ENCODE data around the gene APELA.
"Not testable (repeated sequence)": the region's sequence is repeated elsewhere in the genome, so short reads cannot be mapped to it uniquely, and the experiment has no call there.

The APELA gene
- 0 reads per million in 4 donors for total RNA-seq

GRCh38 chr4:164876700-164877324, at the start of gene APELA:
APELA (plus strand) TSS chr4:164877178; CDS start chr4:164877332, 154 bp downstream.
- no peak for DNase-seq

GRCh38 chr4:164828955-164829354, 48.0 kb upstream of the APELA start:
- no peak for DNase-seq

GRCh38 chr4:164846566-164846965, 30.4 kb upstream of the APELA start:
- no peak for DNase-seq

GRCh38 chr4:164847016-164847415, 30.0 kb upstream of the APELA start:
- DNase-seq: no peak

GRCh38 chr4:164847967-164848649, 28.9 kb upstream of the APELA start:
- no peak for DNase-seq

GRCh38 chr4:164856396-164856795, 20.6 kb upstream of the APELA start:
- DNase-seq: no peak

- no peak for DNase-seq
Observed at GRCh38 chr4:164866817-164867490, 10.0 kb upstream of the APELA start.

GRCh38 chr4:164871673-164872072, 5.3 kb upstream of the APELA start:
- DNase-seq: no peak

GRCh38 chr4:164872481-164872880, 4.5 kb upstream of the APELA start:
- DNase-seq: no peak

- DNase-seq: no peak
Observed at GRCh38 chr4:164874789-164875188, 2.2 kb upstream of the APELA start.

- DNase-seq: no peak
Observed at GRCh38 chr4:164880489-164881262, 3.7 kb downstream of the APELA start.

- DNase-seq: no peak
Observed at GRCh38 chr4:164888096-164888715, 11.2 kb downstream of the APELA start.

- DNase-seq: no peak
Observed at GRCh38 chr4:164890691-164891090, 13.7 kb downstream of the APELA start.

GRCh38 chr4:164892018-164892417, 15.0 kb downstream of the APELA start:
- DNase-seq: no peak

- DNase-seq: no peak
Observed at GRCh38 chr4:164894702-164895101, 17.7 kb downstream of the APELA start.

- no peak for DNase-seq
Observed at GRCh38 chr4:164902608-164903007, 25.6 kb downstream of the APELA start.

GRCh38 chr4:164904336-164904735, 27.4 kb downstream of the APELA start:
- DNase-seq: no peak

GRCh38 chr4:164904941-164905340, 28.0 kb downstream of the APELA start:
- no peak for DNase-seq

GRCh38 chr4:164906368-164906767, 29.4 kb downstream of the APELA start:
- no peak for DNase-seq

GRCh38 chr4:164913506-164913905, 36.5 kb downstream of the APELA start:
- DNase-seq: not testable (repeated sequence)

GRCh38 chr4:164918956-164919355, 42.0 kb downstream of the APELA start:
- no peak for DNase-seq

- no peak for DNase-seq
Observed at GRCh38 chr4:164924670-164925238, 47.8 kb downstream of the APELA start.
